ENCODE data around the gene HCN3. TPM values are rescaled to one million over a fixed set of nuclear protein-coding genes. Genes with fewer than 3 reads are reported as not detected.
A peak's percentile ranks its signal among the peaks of the same experiment; 100 is the strongest.
"Not testable (repeated sequence)": the region's sequence is repeated elsewhere in the genome, so short reads cannot be mapped to it uniquely, and the experiment has no call there.

HCN3 gene
- total and polyA plus RNA-seq, 4 experiments from 2014 or later, result 0.10 to 5.3 (median 2.6) TPM

- peak overlapping the region in 1 of 7 donors; percentile 53 for H3K27ac Mint-ChIP-seq
- H3K27ac ChIP-seq (ENCODE audit: low read depth, low read length); H3K36me3 ChIP-seq (ENCODE audit: insufficient read depth, low read length); H3K4me3 ChIP-seq (ENCODE audit: low read length in 2 of 2); H3K4me1 Mint-ChIP-seq; H3K4me1 ChIP-seq (ENCODE audit: insufficient read depth, low read length); POLR2A ChIA-PET (ENCODE audit: partially characterized antibody); H3K27me3 ChIP-seq (ENCODE audit: insufficient read depth, low read length); H3K9me3 Mint-ChIP-seq; H3K4me3 Mint-ChIP-seq; H3K9me3 ChIP-seq (ENCODE audit: control insufficient read depth in 1 of 2, low read length in 2 of 2); intact Hi-C loops (cut with micrococcal nuclease); H3K36me3 Mint-ChIP-seq; DNase-seq: not testable (repeated sequence)
- CTCF ChIA-PET (ENCODE audit: partially characterized antibody), result interaction anchor here (1.2 kb wide), 1 partner anchor 40 kb away, joined by 3 read pairs; no protein-coding TSS in a partner anchor
- H3K27me3 Mint-ChIP-seq, result peaks cover 13 to 19% of the 10 kb centered on the region in 2 donors
Measured at GRCh38 chr1:155291006-155291405, 13.7 kb downstream of the HCN3 start.

DNA sequence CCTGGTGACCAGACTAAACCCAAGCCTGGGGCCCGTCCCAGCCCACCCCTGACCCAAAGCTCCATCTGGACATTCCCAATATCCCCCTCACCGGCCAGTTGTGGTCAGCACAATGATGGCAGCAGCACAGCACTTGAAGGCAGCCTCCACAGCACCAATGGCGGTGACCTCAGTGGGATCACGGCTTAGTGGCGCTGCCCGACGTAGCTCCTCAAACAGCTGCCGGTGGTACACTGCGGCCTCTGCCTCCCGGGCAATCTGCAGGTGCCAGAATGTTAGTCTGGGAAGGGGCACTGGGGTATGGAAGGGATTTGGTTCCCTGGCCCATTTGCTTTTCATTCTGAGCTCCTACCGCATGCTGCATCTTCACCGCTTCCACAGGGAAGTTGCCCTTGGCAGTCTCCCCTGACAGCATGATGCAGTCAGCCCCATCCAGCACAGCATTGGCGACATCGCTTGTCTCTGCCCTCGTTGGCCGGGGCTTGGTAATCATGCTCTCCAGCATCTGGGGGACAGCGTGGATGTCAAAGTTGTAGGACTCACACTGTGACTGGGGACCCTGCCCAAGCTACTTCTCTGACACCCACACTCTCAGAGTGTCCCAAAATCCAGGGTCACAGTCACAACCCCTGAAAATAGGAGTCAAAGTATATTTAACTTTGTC lies 16.0 kb downstream of the HCN3 start:
- Histone ChIP-seq H3K4me3 (ENCODE audit: low read length in 2 of 2) (no peak overlapping the region), H3K9me3 (ENCODE audit: control insufficient read depth in 1 of 2, low read length in 2 of 2) (no peaks in the 10 kb centered on the region), H3K27me3 (ENCODE audit: insufficient read depth, low read length) (peaks cover 10% of the 10 kb centered on the region), H3K27ac (ENCODE audit: low read depth, low read length) (no peak overlapping the region), H3K4me1 (ENCODE audit: insufficient read depth, low read length) (peaks cover 6% of the 10 kb centered on the region), H3K36me3 (ENCODE audit: insufficient read depth, low read length) (no peaks in the 10 kb centered on the region)
- peaks cover 0 to 2% (median 0%) of the 10 kb centered on the region in 8 donors for H3K9me3 Mint-ChIP-seq
- peaks cover 20 to 35% of the 10 kb centered on the region in 2 donors for H3K27me3 Mint-ChIP-seq
- POLR2A ChIA-PET (ENCODE audit: partially characterized antibody), result no interaction called here
- CTCF ChIA-PET (ENCODE audit: partially characterized antibody), result interaction anchor here (1.1 kb wide), 1 partner anchor 43 kb away, joined by 4 read pairs; no protein-coding TSS in a partner anchor
- no peak for DNase-seq
- no peaks in the 10 kb centered on the region for H3K36me3 Mint-ChIP-seq
- intact Hi-C loops (cut with micrococcal nuclease), result no loop called here
- H3K4me3 Mint-ChIP-seq, result no peak overlapping the region
- no peak overlapping the region for H3K27ac Mint-ChIP-seq
- H3K4me1 Mint-ChIP-seq, result peaks cover 0 to 8% (median 4%) of the 10 kb centered on the region in 4 donors

DNA sequence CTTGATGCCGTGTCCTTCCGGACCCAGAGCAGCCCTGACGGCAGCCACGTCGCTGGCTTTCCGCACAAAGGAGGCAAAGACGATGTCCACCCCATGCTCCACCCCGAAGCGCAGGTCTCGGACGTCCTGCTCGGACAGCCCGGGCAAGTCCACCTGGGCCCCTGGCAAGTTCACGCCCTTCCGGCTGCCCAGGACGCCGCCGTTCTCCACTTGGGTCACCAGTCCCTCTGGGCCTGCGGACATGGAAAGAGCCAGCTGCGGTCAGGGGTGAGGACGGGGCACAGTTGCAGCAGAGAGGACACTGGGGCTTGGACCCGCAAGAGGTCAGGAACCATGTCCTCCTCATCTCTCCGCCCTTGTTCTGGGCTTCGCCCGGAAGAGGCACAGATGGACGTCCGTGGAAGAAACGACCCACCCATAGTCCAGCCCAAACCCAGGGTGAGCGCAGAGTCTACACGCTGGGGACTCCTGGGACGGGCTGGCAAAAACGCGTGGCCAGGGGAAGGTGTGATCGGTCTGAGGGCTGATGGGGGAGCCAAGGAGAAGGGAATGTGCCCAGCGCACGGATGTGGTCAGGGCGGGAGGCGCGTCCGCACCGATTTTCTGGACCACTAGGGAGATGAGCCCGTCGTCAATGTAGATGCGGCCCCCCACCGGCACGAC lies 17.4 kb downstream of the HCN3 start:
- Histone ChIP-seq H3K27me3 (ENCODE audit: insufficient read depth, low read length) (peaks cover 10% of the 10 kb centered on the region), H3K27ac (ENCODE audit: low read depth, low read length) (no peak overlapping the region), H3K4me3 (ENCODE audit: low read length in 2 of 2) (no peak overlapping the region), H3K4me1 (ENCODE audit: insufficient read depth, low read length) (peaks cover 6% of the 10 kb centered on the region), H3K36me3 (ENCODE audit: insufficient read depth, low read length) (no peaks in the 10 kb centered on the region), H3K9me3 (ENCODE audit: control insufficient read depth in 1 of 2, low read length in 2 of 2) (no peaks in the 10 kb centered on the region)
- no peak for DNase-seq
- Mint-ChIP-seq H3K27me3 (peaks cover 20 to 35% of the 10 kb centered on the region in 2 donors), H3K36me3 (no peaks in the 10 kb centered on the region), H3K27ac (no peak overlapping the region), H3K4me1 (peaks cover 0 to 8% (median 4%) of the 10 kb centered on the region in 4 donors), H3K4me3 (peak overlapping the region in 1 of 8 donors; percentile 36), H3K9me3 (peaks cover 0 to 2% (median 0%) of the 10 kb centered on the region in 8 donors)
- ChIA-PET CTCF (ENCODE audit: partially characterized antibody) (no interaction called here), POLR2A (ENCODE audit: partially characterized antibody) (no interaction called here)
- intact Hi-C loops (cut with micrococcal nuclease), result no loop called here

DNA sequence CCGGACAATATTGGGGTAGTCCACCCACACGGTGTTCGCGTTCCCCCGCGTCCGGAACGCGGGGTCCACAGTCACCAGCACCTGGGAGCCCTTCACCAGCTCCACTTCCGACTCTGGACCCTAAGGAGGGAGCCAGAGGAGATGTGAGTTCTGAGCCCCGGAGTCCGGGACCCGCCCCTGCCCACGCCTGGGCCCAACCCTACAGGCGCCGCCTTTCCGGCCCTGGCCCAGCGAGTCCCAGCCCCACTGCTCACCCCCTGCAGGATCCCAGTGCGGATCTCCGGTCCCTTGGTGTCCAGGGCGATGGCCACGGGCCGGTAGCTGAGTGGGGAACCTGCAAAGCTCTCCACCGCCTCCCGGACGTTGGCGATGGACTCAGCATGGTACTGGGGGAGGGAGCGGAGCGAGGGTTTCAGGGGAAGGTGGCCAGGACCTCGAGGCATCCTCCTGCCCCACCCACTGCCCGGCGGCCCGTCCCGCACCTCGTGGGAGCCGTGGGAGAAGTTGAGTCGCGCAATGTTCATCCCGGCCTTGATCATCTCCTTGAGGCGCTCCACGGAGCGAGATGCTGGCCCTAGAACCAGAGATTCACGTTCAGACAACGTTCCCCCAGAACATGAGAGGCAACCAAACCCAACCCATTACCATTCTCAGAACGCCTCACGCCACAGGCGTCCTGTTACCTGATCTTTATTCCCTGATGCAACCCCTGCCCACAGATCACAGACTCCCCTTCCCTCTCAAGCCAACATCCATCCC lies 18.1 kb downstream of the HCN3 start:
- no peak overlapping the region for H3K4me3 Mint-ChIP-seq
- ChIA-PET CTCF (ENCODE audit: partially characterized antibody) (interaction anchor here (0.8 kb wide), 1 partner anchor 28 kb away, joined by 3 read pairs; no protein-coding TSS in a partner anchor), POLR2A (ENCODE audit: partially characterized antibody) (no interaction called here)
- H3K27me3 ChIP-seq (ENCODE audit: insufficient read depth, low read length), result peaks cover 10% of the 10 kb centered on the region
- no peak overlapping the region for H3K27ac Mint-ChIP-seq
- H3K4me3 ChIP-seq (ENCODE audit: low read length in 2 of 2), result no peak overlapping the region
- no peaks in the 10 kb centered on the region for H3K36me3 Mint-ChIP-seq
- peaks cover 0 to 2% (median 0%) of the 10 kb centered on the region in 8 donors for H3K9me3 Mint-ChIP-seq
- no peaks in the 10 kb centered on the region for H3K36me3 ChIP-seq (ENCODE audit: insufficient read depth, low read length)
- peaks cover 21 to 32% of the 10 kb centered on the region in 2 donors for H3K27me3 Mint-ChIP-seq
- H3K27ac ChIP-seq (ENCODE audit: low read depth, low read length), result no peak overlapping the region
- intact Hi-C loops (cut with micrococcal nuclease), result no loop called here
- H3K4me1 Mint-ChIP-seq, result peaks cover 0 to 8% (median 4%) of the 10 kb centered on the region in 4 donors
- DNase-seq, result no peak
- H3K4me1 ChIP-seq (ENCODE audit: insufficient read depth, low read length), result peaks cover 6% of the 10 kb centered on the region
- H3K9me3 ChIP-seq (ENCODE audit: control insufficient read depth in 1 of 2, low read length in 2 of 2), result no peaks in the 10 kb centered on the region

GRCh38 chr1:155295942-155296267 lies 18.6 kb downstream of the HCN3 start:
- Mint-ChIP-seq H3K27me3 (peaks cover 22 to 32% of the 10 kb centered on the region in 2 donors), H3K9me3 (peaks cover 0 to 2% (median 0%) of the 10 kb centered on the region in 8 donors), H3K4me1 (peaks cover 0 to 8% (median 4%) of the 10 kb centered on the region in 4 donors), H3K27ac (no peak overlapping the region), H3K4me3 (no peak overlapping the region), H3K36me3 (no peaks in the 10 kb centered on the region)
- ChIA-PET POLR2A (ENCODE audit: partially characterized antibody) (no interaction called here), CTCF (ENCODE audit: partially characterized antibody) (interaction anchor here (0.8 kb wide), 1 partner anchor 28 kb away, joined by 3 read pairs; no protein-coding TSS in a partner anchor)
- Histone ChIP-seq H3K9me3 (ENCODE audit: control insufficient read depth in 1 of 2, low read length in 2 of 2) (no peaks in the 10 kb centered on the region), H3K27ac (ENCODE audit: low read depth, low read length) (no peak overlapping the region), H3K27me3 (ENCODE audit: insufficient read depth, low read length) (peaks cover 10% of the 10 kb centered on the region), H3K36me3 (ENCODE audit: insufficient read depth, low read length) (no peaks in the 10 kb centered on the region), H3K4me3 (ENCODE audit: low read length in 2 of 2) (no peak overlapping the region), H3K4me1 (ENCODE audit: insufficient read depth, low read length) (peaks cover 6% of the 10 kb centered on the region)
- no peak for DNase-seq
- intact Hi-C loops (cut with micrococcal nuclease), result no loop called here

DNA sequence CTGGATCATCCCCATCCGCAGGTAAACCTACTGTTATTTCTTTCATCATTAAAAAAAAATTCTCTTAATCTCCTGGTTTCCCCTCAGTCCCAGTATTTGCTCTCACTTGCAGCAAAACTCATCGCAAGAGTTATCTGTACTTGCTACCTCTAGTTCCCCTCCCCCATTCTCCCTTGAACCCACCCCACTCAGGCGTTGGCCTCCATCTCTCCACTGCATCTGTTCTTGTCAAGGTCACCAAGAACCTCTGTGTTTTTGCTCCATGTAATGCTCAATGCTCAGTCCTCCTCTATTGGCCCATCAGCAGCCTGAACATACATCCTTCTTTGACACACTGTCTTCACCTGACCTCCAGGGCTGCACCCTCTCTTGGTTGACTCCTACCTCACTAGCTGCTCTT lies 19.4 kb downstream of the HCN3 start:
- no peak overlapping the region for H3K27ac Mint-ChIP-seq
- POLR2A ChIA-PET (ENCODE audit: partially characterized antibody), result no interaction called here
- no peaks in the 10 kb centered on the region for H3K9me3 ChIP-seq (ENCODE audit: control insufficient read depth in 1 of 2, low read length in 2 of 2)
- H3K27ac ChIP-seq (ENCODE audit: low read depth, low read length), result no peak overlapping the region
- H3K4me1 ChIP-seq (ENCODE audit: insufficient read depth, low read length), result peaks cover 6% of the 10 kb centered on the region
- H3K4me3 Mint-ChIP-seq, result no peak overlapping the region
- H3K36me3 ChIP-seq (ENCODE audit: insufficient read depth, low read length), result no peaks in the 10 kb centered on the region
- H3K4me1 Mint-ChIP-seq, result peaks cover 0 to 8% (median 4%) of the 10 kb centered on the region in 4 donors
- H3K4me3 ChIP-seq (ENCODE audit: low read length in 2 of 2), result no peak overlapping the region
- H3K9me3 Mint-ChIP-seq, result peaks cover 0 to 2% (median 0%) of the 10 kb centered on the region in 8 donors
- CTCF ChIA-PET (ENCODE audit: partially characterized antibody), result no interaction called here
- peaks cover 10% of the 10 kb centered on the region for H3K27me3 ChIP-seq (ENCODE audit: insufficient read depth, low read length)
- no peak for DNase-seq
- H3K36me3 Mint-ChIP-seq, result no peaks in the 10 kb centered on the region
- intact Hi-C loops (cut with micrococcal nuclease), result no loop called here
- H3K27me3 Mint-ChIP-seq, result peaks cover 22 to 33% of the 10 kb centered on the region in 2 donors

- Histone ChIP-seq H3K4me3 (ENCODE audit: low read length in 2 of 2) (no peak overlapping the region), H3K9me3 (ENCODE audit: control insufficient read depth in 1 of 2, low read length in 2 of 2) (no peaks in the 10 kb centered on the region), H3K36me3 (ENCODE audit: insufficient read depth, low read length) (no peaks in the 10 kb centered on the region), H3K4me1 (ENCODE audit: insufficient read depth, low read length) (peaks cover 6% of the 10 kb centered on the region), H3K27me3 (ENCODE audit: insufficient read depth, low read length) (peaks cover 10% of the 10 kb centered on the region), H3K27ac (ENCODE audit: low read depth, low read length) (no peak overlapping the region)
- intact Hi-C loops (cut with micrococcal nuclease), result no loop called here
- Mint-ChIP-seq H3K36me3 (no peaks in the 10 kb centered on the region), H3K9me3 (peaks cover 0 to 2% (median 0%) of the 10 kb centered on the region in 8 donors), H3K27me3 (peaks cover 22 to 33% of the 10 kb centered on the region in 2 donors), H3K4me1 (peaks cover 0 to 8% (median 4%) of the 10 kb centered on the region in 4 donors), H3K4me3 (no peak overlapping the region), H3K27ac (peak overlapping the region in 1 of 7 donors; percentile 22)
- DNase-seq, result no peak
- CTCF ChIA-PET (ENCODE audit: partially characterized antibody), result no interaction called here
- POLR2A ChIA-PET (ENCODE audit: partially characterized antibody), result interaction anchor here (1.0 kb wide), 1 partner anchor 10 kb away, joined by 3 read pairs; no protein-coding TSS in a partner anchor
Measured at GRCh38 chr1:155297384-155297783, 20.1 kb downstream of the HCN3 start.

Measured in CD4-positive, alpha-beta memory T cell (primary cell).